Mesenchymal stem cell (in vitro differentiated cells and primary cell): ENCODE results near the gene INAFM1.
A peak's percentile ranks its signal among the peaks of the same experiment; 100 is the strongest.

Experiments used
- DNase-seq: peaks from one replicate; pipeline ENCODE4 v3.0.0-alpha.2; 2013
- H2AFZ ChIP-seq: one replicate; pipeline ENCODE4 v1.6.1; 2013; ENCODE audit warnings: low read depth, mild to moderate bottlenecking, control low read depth, inconsistent platforms, low read length, moderate library complexity
- H2AK5ac ChIP-seq: 2 replicates; pipeline ENCODE4 v1.6.1; 2013; ENCODE audit warnings: low read length, moderate library complexity, mild to moderate bottlenecking, inconsistent platforms; ENCODE audit not compliant: severe bottlenecking
- H2BK120ac ChIP-seq: one replicate; pipeline ENCODE4 v1.6.1; 2013; ENCODE audit warnings: low read depth, mild to moderate bottlenecking, inconsistent platforms, low read length, moderate library complexity
- H2BK12ac ChIP-seq, 2 experiments: one replicate each; pipeline ENCODE4 v1.6.1; 2013; ENCODE audit warnings: inconsistent platforms in 2 of 2, low read length in 2 of 2, mild to moderate bottlenecking in 2 of 2, moderate library complexity in 2 of 2, control low read depth in 1 of 2
- H2BK15ac ChIP-seq: one replicate; pipeline ENCODE4 v1.6.1; 2013; ENCODE audit warnings: mild to moderate bottlenecking, low read depth, inconsistent platforms; ENCODE audit not compliant: poor library complexity, severe bottlenecking
- H2BK5ac ChIP-seq: 2 replicates; pipeline ENCODE4 v1.6.1; 2013; ENCODE audit warnings: low read depth, mild to moderate bottlenecking, low read length, control low read depth, inconsistent platforms; ENCODE audit not compliant: poor library complexity, severe bottlenecking
- H3K14ac ChIP-seq, 2 experiments: one replicate each; pipeline ENCODE4 v1.6.1; 2013; ENCODE audit warnings: inconsistent platforms in 2 of 2, low read length in 2 of 2, control low read depth in 1 of 2, mild to moderate bottlenecking in 1 of 2, moderate library complexity in 1 of 2
- H3K18ac ChIP-seq, 2 experiments: one replicate each; pipeline ENCODE4 v1.6.1; 2013; ENCODE audit warnings: inconsistent platforms in 2 of 2, low read length in 2 of 2, control low read depth in 1 of 2, low read depth in 1 of 2, mild to moderate bottlenecking in 1 of 2
- H3K23ac ChIP-seq, 2 experiments: one replicate each; pipeline ENCODE4 v1.6.1; 2013; ENCODE audit warnings: inconsistent platforms in 2 of 2, low read length in 2 of 2, mild to moderate bottlenecking in 2 of 2, moderate library complexity in 2 of 2, control low read depth in 1 of 2
- H3K27ac ChIP-seq: 2 replicates; pipeline ENCODE4 v1.5.1; 2013; ENCODE audit warnings: mild to moderate bottlenecking, moderate library complexity, low read length, control low read depth, inconsistent platforms; ENCODE audit not compliant: poor library complexity, severe bottlenecking
- H3K27me3 ChIP-seq, 2 experiments: 2 replicates each; pipeline versions ENCODE4 v1.6.1 to v1.7.0; 2013; ENCODE audit warnings: low read length in 2 of 2, mild to moderate bottlenecking in 2 of 2, moderate library complexity in 2 of 2, control low read depth in 1 of 2, inconsistent platforms in 1 of 2; ENCODE audit not compliant: control insufficient read depth in 1 of 2, insufficient read depth in 1 of 2
- H3K36me3 ChIP-seq, 2 experiments: 2 replicates each; pipeline versions ENCODE4 v1.6.1 to v1.7.0; 2013; ENCODE audit warnings: low read length in 2 of 2, control low read depth in 1 of 2, inconsistent platforms in 1 of 2, low read depth in 1 of 2, mild to moderate bottlenecking in 1 of 2; ENCODE audit not compliant: insufficient read depth in 2 of 2, control insufficient read depth in 1 of 2
- H3K4ac ChIP-seq, 2 experiments: one replicate each; pipeline ENCODE4 v1.6.1; 2013; ENCODE audit warnings: inconsistent platforms in 2 of 2, low read length in 2 of 2, mild to moderate bottlenecking in 2 of 2, moderate library complexity in 2 of 2, control low read depth in 1 of 2, low read depth in 1 of 2
- H3K4me1 ChIP-seq: 2 replicates; pipeline ENCODE4 v1.6.1; 2013; ENCODE audit warnings: low read depth, low read length, control low read depth; ENCODE audit not compliant: control insufficient read depth, insufficient read depth
- H3K4me2 ChIP-seq: 2 replicates; pipeline ENCODE4 v1.6.1; 2013; ENCODE audit warnings: low read length, mild to moderate bottlenecking, inconsistent platforms; ENCODE audit not compliant: poor library complexity, severe bottlenecking
- H3K4me3 ChIP-seq, 2 experiments: 2 replicates each; pipeline versions ENCODE4 v1.5.1 to v1.7.0; 2013; ENCODE audit warnings: low read length in 2 of 2, mild to moderate bottlenecking in 2 of 2, control low read depth in 1 of 2, low read depth in 1 of 2; ENCODE audit not compliant: insufficient read depth in 1 of 2
- H3K79me1 ChIP-seq: replicated peaks from 2 replicates; pipeline ENCODE4 v1.6.1; 2013; ENCODE audit warnings: mild to moderate bottlenecking, control low read depth, low read length, inconsistent platforms; ENCODE audit not compliant: poor library complexity, severe bottlenecking
- H3K9ac ChIP-seq: 2 replicates; pipeline ENCODE4 v1.7.0; 2013; ENCODE audit warnings: mild to moderate bottlenecking, low read length, moderate library complexity
- H3K9me3 ChIP-seq: 2 replicates; pipeline ENCODE4 v1.7.0; 2013; ENCODE audit warnings: mild to moderate bottlenecking, low read length; ENCODE audit not compliant: control insufficient read depth
- H4K8ac ChIP-seq: one replicate; pipeline ENCODE4 v1.6.1; 2013; ENCODE audit warnings: inconsistent platforms, mild to moderate bottlenecking, low read length, moderate library complexity
- H4K91ac ChIP-seq: one replicate; pipeline ENCODE4 v1.6.1; 2013; ENCODE audit warnings: mild to moderate bottlenecking, low read length, inconsistent platforms
- WGBS: methylation state at CpG from one replicate; pipeline ENCODE4 v1.1.7; 2013; ENCODE audit warnings: mixed read lengths; 5-methylcytosine and 5-hydroxymethylcytosine counted together

INAFM1 gene

DNA sequence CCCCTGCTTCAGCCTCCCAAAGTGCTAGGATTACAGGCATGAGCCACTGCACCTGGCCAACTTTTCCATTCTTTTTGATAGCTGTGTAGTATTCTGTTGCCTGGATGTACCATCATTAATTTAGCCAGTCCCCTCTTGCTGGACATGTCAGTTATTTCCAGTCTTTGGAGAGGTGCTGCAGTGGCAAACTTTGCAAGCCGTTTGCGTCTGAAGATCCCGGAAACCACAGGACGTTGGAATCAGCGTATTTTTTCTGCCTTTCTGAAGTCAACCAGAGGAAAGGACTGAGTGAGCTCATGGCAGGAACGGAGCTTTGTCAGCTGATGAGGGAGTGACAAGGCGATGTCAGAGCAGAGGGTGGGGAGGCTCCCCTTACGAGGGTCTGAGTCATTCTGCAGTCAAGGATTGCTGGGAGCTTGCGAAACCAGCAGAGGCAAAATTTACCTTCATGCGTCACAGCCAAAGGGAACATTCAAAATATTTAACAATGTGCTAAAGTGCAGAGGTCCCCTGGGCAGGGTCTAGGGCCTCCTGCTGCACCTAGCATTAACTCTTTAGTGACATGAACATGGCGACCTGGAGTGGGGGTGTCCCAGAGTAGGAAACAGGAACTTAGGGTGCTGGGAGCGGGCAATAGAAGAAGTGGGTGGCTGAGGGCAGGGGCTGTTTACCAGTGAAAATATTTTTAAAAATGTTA is 40.6 kb downstream of the INAFM1 start:
- Histone ChIP-seq H3K9ac (peak overlapping the region; percentile 10), H2BK12ac (no peak overlapping the region), H3K4me2 (peak overlapping the region; percentile 38), H2BK120ac (no peak overlapping the region), H2BK5ac (no peak overlapping the region), H3K4ac (no peak overlapping the region), H4K8ac (no peak overlapping the region), H3K27ac (no peak overlapping the region), H3K36me3 (no peaks in the 10 kb centered on the region), H3K9me3 (no peaks in the 10 kb centered on the region), H2BK15ac (no peak overlapping the region), H3K79me1 (no peaks in the 10 kb centered on the region), H4K91ac (no peak overlapping the region), H3K4me1 (peaks cover 5% of the 10 kb centered on the region), H3K4me3 (no peak overlapping the region), H3K18ac (no peak overlapping the region), H3K14ac (no peak overlapping the region), H3K27me3 (peaks cover 0 to 10% of the 10 kb centered on the region in 2 experiments), H3K23ac (no peak overlapping the region), H2AFZ (no peak overlapping the region), H2AK5ac (no peak overlapping the region)
- 24% methylated on average over 11 of the region's 12 CpGs for WGBS
- peak; percentile 95 for DNase-seq

- no peak overlapping the region for H3K27ac ChIP-seq
- H3K4me1 ChIP-seq: peaks cover 5% of the 10 kb centered on the region
- no peaks in the 10 kb centered on the region for H3K79me1 ChIP-seq
- no peak overlapping the region for H2BK5ac ChIP-seq
- no peaks in the 10 kb centered on the region for H3K9me3 ChIP-seq
- no peak overlapping the region for H3K4me2 ChIP-seq
- H2BK120ac ChIP-seq: no peak overlapping the region
- H3K9ac ChIP-seq: no peak overlapping the region
- H3K4me3 ChIP-seq: no peak overlapping the region
- H2AFZ ChIP-seq: no peak overlapping the region
- DNase-seq: no peak
- no peak overlapping the region for H3K4ac ChIP-seq
- H4K8ac ChIP-seq: no peak overlapping the region
- no peak overlapping the region for H3K18ac ChIP-seq
- H3K27me3 ChIP-seq: peaks cover 0 to 8% of the 10 kb centered on the region in 2 experiments
- H2AK5ac ChIP-seq: no peak overlapping the region
- no peak overlapping the region for H2BK12ac ChIP-seq
- no peak overlapping the region for H4K91ac ChIP-seq
- no peaks in the 10 kb centered on the region for H3K36me3 ChIP-seq
- 91% methylated on average over 4 of the region's 4 CpGs for WGBS
- no peak overlapping the region for H3K23ac ChIP-seq
- no peak overlapping the region for H3K14ac ChIP-seq
- H2BK15ac ChIP-seq: no peak overlapping the region
These were observed 41.8 kb downstream of the INAFM1 start for GRCh38 chr19:47316513-47316912.

DNA sequence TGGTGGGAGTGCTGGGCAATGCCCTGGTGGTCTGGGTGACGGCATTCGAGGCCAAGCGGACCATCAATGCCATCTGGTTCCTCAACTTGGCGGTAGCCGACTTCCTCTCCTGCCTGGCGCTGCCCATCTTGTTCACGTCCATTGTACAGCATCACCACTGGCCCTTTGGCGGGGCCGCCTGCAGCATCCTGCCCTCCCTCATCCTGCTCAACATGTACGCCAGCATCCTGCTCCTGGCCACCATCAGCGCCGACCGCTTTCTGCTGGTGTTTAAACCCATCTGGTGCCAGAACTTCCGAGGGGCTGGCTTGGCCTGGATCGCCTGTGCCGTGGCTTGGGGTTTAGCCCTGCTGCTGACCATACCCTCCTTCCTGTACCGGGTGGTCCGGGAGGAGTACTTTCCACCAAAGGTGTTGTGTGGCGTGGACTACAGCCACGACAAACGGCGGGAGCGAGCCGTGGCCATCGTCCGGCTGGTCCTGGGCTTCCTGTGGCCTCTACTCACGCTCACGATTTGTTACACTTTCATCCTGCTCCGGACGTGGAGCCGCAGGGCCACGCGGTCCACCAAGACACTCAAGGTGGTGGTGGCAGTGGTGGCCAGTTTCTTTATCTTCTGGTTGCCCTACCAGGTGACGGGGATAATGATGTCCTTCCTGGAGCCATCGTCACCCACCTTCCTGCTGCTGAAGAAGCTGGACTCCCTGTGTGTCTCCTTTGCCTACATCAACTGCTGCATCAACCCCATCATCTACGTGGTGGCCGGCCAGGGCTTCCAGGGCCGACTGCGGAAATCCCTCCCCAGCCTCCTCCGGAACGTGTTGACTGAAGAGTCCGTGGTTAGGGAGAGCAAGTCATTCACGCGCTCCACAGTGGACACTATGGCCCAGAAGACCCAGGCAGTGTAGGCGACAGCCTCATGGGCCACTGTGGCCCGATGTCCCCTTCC is 45.5 kb downstream of the INAFM1 start:
- peak overlapping the region; percentile 54 for H4K91ac ChIP-seq
- H3K18ac ChIP-seq: no peak overlapping the region
- DNase-seq: no peak
- H3K27ac ChIP-seq: no peak overlapping the region
- H2BK5ac ChIP-seq: no peak overlapping the region
- H3K9me3 ChIP-seq: no peaks in the 10 kb centered on the region
- H2AK5ac ChIP-seq: no peak overlapping the region
- 94% methylated on average over 46 of the region's 46 CpGs for WGBS
- peak overlapping the region; percentile 27 for H4K8ac ChIP-seq
- peaks cover 4% of the 10 kb centered on the region for H3K4me1 ChIP-seq
- H2BK120ac ChIP-seq: no peak overlapping the region
- H3K4me2 ChIP-seq: no peak overlapping the region
- no peaks in the 10 kb centered on the region for H3K79me1 ChIP-seq
- no peaks in the 10 kb centered on the region for H3K36me3 ChIP-seq
- peaks cover 9 to 24% of the 10 kb centered on the region in 2 experiments for H3K27me3 ChIP-seq
- no peak overlapping the region for H2BK15ac ChIP-seq
- no peak overlapping the region for H3K4ac ChIP-seq
- no peak overlapping the region for H3K14ac ChIP-seq
- no peak overlapping the region for H3K4me3 ChIP-seq
- no peak overlapping the region for H3K9ac ChIP-seq
- no peak overlapping the region for H3K23ac ChIP-seq
- no peak overlapping the region for H2AFZ ChIP-seq
- H2BK12ac ChIP-seq: no peak overlapping the region

- Histone ChIP-seq H3K4me3 (no peak overlapping the region), H2AFZ (no peak overlapping the region), H2BK12ac (no peak overlapping the region), H3K23ac (no peak overlapping the region), H3K79me1 (no peaks in the 10 kb centered on the region), H3K27me3 (peaks cover 9 to 24% of the 10 kb centered on the region in 2 experiments), H3K9ac (no peak overlapping the region), H2AK5ac (no peak overlapping the region), H3K4ac (no peak overlapping the region), H2BK5ac (no peak overlapping the region), H4K91ac (no peak overlapping the region), H3K18ac (no peak overlapping the region), H3K9me3 (no peaks in the 10 kb centered on the region), H2BK120ac (no peak overlapping the region), H3K14ac (no peak overlapping the region), H3K27ac (no peak overlapping the region), H3K4me2 (no peak overlapping the region), H3K36me3 (no peaks in the 10 kb centered on the region), H3K4me1 (no peaks in the 10 kb centered on the region), H2BK15ac (no peak overlapping the region), H4K8ac (no peak overlapping the region)
- no peak for DNase-seq
- no CpG with 5 or more reads among the region's 1 CpG for WGBS
These were observed 46.9 kb downstream of the INAFM1 start for GRCh38 chr19:47321630-47322029.
